Right ventricle myocardium superior (tissue), 1 donor: ENCODE results near the gene CYP26A1. TPM values are rescaled to one million over a fixed set of nuclear protein-coding genes. Genes with fewer than 3 reads are reported as not detected.
"Not testable (repeated sequence)": the region's sequence is repeated elsewhere in the genome, so short reads cannot be mapped to it uniquely, and the experiment has no call there.

Experiments used
- ATAC-seq: fragments of 200-7000 bp; cut with Tn5 transposase; one replicate; pipeline ENCODE4 v1.9.1; 2020; ENCODE audit warnings: mild to moderate bottlenecking; ENCODE audit not compliant: poor library complexity
- DNase-seq: peaks from one replicate; pipeline ENCODE4 v3.0.0-alpha.2; 2020
- intact Hi-C: fragments of 100-400 bp; cut with DNase I; formaldehyde crosslinking; loops from one replicate; pipeline ENCODE4 v1.11.2; 2022
- total RNA-seq: library from RNA; stranded (reverse); fragmentation: NEBNext Ultra II Directional; extraction: Animal tissue kit (Norgen Biotek cat#: 25700); gene quantifications from one replicate; pipeline ENCODE4 v1.2.1, GENCODE V29; 2021
- donor health status: DM: no; HTN: yes; CAD: no; lungs with severe emphysema.

CYP26A1 gene
- total RNA-seq, 1 donor from 2014 or later: not detected

DNA sequence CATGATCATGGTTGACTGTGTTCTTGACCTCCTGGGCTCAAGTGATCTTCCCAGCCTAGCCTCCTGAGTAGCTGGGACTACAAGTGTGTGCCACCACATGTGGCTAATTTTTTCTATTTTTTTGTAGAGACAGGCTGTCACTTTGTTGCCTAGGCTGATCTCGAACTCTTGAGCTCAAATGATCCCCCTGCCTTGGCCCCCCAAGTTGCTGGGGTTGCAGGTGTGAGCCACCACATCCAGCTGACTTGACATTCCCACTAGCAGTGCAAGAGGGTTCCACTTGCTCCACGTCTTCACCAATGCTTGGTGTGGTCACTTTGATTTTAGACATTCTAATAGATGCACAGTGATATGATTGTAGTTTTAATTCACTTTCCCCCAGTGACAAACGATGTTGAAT, 25.1 kb downstream of the CYP26A1 start:
- intact Hi-C loops: no loop called here
- DNase-seq: no peak
- ATAC-seq: no peak

DNA sequence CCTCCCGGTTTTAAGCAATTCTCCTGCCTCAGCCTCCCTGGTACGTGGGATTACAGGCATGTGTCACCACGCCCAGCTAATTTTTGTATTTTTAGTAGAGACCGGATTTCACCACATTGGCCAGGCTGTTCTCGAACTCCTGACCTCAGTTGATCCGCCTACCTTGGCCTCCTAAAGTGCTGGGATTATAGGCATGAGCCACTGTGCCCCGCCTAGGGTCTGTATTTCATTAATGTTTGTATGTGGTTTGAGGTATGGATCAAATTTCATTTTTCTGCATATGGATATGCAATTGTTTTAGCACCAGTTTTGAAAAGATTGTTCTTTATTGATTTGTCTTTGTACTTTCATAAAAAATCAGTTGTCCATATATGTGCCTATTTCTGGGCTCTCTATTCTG, 26.0 kb downstream of the CYP26A1 start:
- no peak for DNase-seq
- no peak for ATAC-seq
- intact Hi-C loops: no loop called here

- DNase-seq, ATAC-seq, intact Hi-C loops: not testable (repeated sequence)
Measured at GRCh38 chr10:93101148-93101547, 27.5 kb downstream of the CYP26A1 start.

DNA sequence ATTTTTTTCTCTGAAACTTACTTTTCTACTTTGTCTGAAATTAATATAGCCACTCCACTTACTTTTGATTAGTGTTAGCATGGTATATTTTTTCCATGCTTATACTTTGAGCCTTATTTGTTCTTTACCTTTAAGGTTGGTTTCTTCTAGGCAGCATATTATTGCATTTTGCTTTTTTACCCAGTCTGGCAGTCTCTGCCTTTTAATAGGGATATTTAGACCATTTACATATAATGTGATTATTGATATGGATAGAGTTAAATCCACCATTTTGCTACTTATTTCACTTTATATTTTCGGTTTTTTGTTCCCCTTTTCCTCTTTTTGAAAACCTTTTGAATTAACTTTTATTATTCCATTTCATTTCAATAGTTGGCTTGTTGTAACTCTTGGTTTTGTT, 30.3 kb downstream of the CYP26A1 start:
- ATAC-seq (no peak), DNase-seq (no peak)
- intact Hi-C loops: no loop called here

GRCh38 chr10:93106631-93107072, 33.0 kb downstream of the CYP26A1 start:
- intact Hi-C loops: no loop called here
- ATAC-seq (no peak), DNase-seq (no peak)

- intact Hi-C loops: loop anchor here (10.0 kb wide), 1 partner anchor 174 kb away; no protein-coding TSS in a partner anchor
- ATAC-seq: no peak
- no peak for DNase-seq
Measured at GRCh38 chr10:93110472-93111146, 36.9 kb downstream of the CYP26A1 start.

DNA sequence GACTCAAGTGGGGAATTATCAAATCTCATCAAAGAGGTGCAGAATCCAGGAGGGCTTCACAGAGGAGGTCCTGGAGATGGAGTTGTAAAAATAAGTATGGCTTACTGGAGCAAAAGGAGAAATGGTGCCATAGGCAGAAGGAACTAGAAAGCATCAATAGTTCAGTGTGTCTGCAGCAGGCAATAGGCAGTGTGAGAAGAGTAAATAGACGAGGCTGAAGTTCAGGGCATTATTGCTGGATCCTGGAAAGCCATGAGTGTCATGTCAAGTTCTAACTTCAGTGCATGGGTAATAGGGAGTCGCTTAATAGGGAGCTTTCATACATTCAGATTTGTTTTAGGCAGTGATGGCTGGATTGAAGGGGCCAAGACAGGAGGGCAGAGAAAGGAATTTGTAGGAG, 39.3 kb downstream of the CYP26A1 start:
- intact Hi-C loops: loop anchor here (10.0 kb wide), 1 partner anchor 172 kb away; no protein-coding TSS in a partner anchor
- DNase-seq (no peak), ATAC-seq (no peak)

DNA sequence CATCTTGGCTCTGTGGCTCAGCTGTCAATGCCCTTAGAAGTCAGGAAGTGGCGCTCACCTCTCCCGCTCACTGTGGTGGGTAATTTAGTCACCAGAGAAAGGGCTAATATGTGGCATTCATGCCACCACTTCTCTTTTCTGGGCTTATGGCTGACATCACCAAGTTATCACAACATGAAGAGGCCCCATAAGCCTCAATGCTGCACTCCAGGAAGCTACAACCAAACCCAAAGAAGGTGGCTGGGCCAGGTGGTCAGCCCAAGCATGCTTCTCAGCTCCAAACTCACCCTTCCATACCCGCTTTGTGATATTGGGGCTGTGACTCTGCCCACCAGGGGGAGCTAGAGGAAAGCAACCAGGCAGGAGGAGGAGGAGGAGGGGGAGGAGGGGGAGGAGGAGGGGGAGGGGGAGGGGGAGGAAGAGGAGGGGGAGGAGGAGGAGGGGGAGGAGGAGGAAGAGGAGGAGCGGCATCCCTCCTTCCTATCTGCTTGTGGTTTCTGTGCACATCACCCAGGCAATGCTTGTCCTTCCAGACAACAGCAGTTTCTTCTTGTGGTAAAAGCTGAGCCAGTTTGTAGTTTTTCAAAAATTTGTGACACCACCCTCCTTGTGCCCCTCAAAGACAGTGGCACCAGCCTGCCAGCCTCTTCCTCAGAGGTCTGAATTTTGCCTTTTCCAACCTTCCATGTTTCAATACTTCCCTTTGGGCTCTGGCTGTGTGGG, 42.1 kb downstream of the CYP26A1 start:
- ATAC-seq (peak; percentile 71), DNase-seq (peak; percentile 61)
- intact Hi-C loops: loop anchor here (10.0 kb wide), 1 partner anchor 169 kb away; no protein-coding TSS in a partner anchor

GRCh38 chr10:93121311-93121710, 47.6 kb downstream of the CYP26A1 start:
- intact Hi-C loops: no loop called here
- ATAC-seq (no peak), DNase-seq (no peak)

DNA sequence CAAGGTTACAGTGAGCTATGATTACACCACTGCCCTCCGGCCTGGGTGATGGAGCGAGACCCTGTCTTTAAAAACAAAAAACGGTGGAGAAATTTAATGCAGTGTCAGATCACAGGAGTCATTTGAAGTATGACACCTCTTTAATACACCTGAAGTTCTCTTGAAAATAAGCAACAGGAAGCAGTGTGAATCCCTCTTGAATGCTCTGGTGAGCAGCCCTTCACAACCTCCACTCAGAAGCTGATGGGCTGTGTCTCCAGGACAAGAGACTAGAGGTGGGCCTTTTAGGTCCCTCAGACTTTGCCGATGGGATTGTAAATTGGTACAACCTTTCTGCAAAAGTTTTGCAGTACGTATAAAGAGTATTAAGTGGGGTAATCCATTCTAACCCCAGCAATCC, 50.1 kb downstream of the CYP26A1 start:
- intact Hi-C loops: no loop called here
- ATAC-seq (no peak), DNase-seq (no peak)

DNA sequence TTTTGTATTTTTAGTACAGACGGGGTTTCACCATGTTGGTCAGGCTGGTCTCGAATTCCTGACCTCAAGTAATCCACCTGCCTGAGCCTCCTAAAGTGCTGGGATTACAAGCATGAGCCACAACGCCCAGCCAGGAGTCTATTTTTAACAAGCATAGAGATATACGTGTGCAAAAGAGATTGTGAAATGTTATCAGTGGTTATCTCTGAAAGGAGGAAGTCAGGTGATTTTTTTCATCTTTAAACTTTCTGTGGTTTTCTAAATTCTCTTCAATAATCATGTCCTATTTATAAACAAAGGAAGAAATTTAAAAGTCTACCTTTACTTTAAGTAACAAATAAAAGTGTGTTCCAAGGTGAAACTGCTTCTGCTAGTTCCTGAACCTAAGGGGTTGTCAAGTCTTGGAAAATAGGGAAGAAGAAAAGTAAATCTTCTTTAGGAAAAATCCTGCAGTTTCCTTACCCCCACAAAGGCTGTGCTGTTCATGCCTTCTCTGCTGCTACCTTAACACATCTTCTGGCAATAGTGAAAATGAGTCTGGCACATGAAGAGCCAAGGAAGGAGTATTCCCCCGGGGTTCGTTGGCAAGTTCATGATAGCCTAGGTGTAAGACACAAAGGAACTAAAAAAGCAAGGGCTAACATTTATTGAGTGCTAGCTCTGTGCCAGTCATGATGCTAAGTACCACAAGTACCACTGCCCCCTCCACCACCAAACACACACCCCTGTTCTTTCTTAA, 51.1 kb downstream of the CYP26A1 start:
- intact Hi-C loops: no loop called here
- DNase-seq (no peak), ATAC-seq (no peak)

DNA sequence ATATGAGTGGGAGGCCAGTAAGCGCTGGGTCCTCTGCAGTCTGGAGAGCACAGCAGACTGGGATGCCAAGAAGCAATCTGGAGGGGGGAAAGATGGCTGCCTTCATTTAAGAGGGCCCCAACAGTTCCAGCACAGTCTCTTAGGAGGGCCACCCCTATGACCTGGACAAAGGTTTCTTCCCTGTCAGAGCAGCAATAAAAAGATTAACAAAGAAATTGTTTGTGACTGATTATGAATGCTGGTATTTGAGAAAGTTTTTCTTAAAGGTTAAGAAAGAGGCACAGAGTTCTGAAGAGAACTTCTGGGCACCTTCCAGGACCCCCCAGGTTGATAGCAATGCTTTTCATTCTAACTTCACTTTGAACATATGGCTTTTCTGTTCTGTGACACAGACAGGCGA, 52.3 kb downstream of the CYP26A1 start:
- intact Hi-C loops: no loop called here
- ATAC-seq (no peak), DNase-seq (no peak)

DNA sequence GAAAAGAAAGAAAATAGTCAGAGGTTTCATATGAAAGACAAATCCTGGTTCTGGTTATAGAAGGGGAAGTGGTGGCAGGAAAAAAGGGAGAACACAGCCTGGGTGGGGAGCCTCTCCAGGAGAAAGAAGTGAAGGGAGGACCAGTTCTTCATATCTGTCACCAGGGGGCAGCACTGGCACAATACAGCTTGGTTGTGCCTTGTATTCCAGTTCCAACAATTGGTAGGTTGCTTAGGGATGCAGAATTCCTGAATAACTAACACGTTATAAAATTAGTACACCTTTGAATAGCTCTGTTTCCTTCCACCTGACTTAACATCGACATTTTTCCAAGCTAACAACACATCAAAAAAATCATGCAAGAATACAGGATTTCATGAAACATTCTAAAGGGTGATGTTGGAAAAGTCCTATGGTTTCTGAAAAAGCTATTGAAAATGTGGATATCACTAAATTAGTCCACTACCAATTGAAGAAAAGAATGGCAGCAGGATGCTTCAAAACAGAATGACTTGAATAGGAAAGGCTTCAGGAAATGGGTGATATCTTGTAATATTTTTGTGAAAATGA, 52.9 kb downstream of the CYP26A1 start:
- ATAC-seq (no peak), DNase-seq (no peak)
- intact Hi-C loops: no loop called here

Other genes starting within 250 kb of the CYP26A1 start
- 9.9 TPM for gene EXOC6, start 225.4 kb upstream of the CYP26A1 start, total RNA-seq
- gene CYP26C1, start 13.1 kb upstream of the CYP26A1 start, total RNA-seq: 0.05 TPM